MCF 10A (cell line): ENCODE measurements around the gene ROR1. TPM values are rescaled to one million over a fixed set of nuclear protein-coding genes. Genes with fewer than 3 reads are reported as not detected.

Experiments
- BruUV-seq: library from RNA; stranded (reverse); fragments of 400-500 nt; replicated peaks from 2 replicates; lab custom pipeline; 2021; lab: Mats Ljungman, UMichigan
- CTCF ChIA-PET: fragments of 300-600 bp; sonication (Branson Sonifier 250); formaldehyde crosslinking; extraction: SDS; loops from one replicate; lab custom pipeline; 2021; ENCODE audit warnings: antibody characterized with exemption, inconsistent platforms; lab: Yijun Ruan, JAX
- POLR2A ChIA-PET: fragments of 300-600, 350-650 bp; sonication (Branson Sonifier 250); formaldehyde crosslinking; extraction: SDS; loops from one replicate; lab custom pipeline; 2020; ENCODE audit warnings: antibody characterized with exemption, inconsistent platforms; lab: Yijun Ruan, JAX
- DNase-seq: peaks from one replicate; pipeline ENCODE4 v3.0.0-alpha.2; 2018; ENCODE audit not compliant: unreplicated experiment
- H3K27ac Mint-ChIP-seq: one replicate; pipeline ENCODE4 v1.8.0; 2022; ENCODE audit warnings: mild to moderate bottlenecking, low read depth, mixed read lengths; ENCODE audit not compliant: unreplicated experiment
- H3K27me3 Mint-ChIP-seq: one replicate; pipeline ENCODE4 v1.8.0; 2022; ENCODE audit warnings: mixed read lengths; ENCODE audit not compliant: insufficient read depth, unreplicated experiment
- H3K36me3 Mint-ChIP-seq: one replicate; pipeline ENCODE4 v1.8.0; 2022; ENCODE audit warnings: mild to moderate bottlenecking, moderate library complexity, mixed read lengths; ENCODE audit not compliant: insufficient read depth, unreplicated experiment
- H3K4me1 Mint-ChIP-seq: one replicate; pipeline ENCODE4 v1.8.0; 2022; ENCODE audit warnings: mixed read lengths; ENCODE audit not compliant: insufficient read depth, unreplicated experiment
- H3K4me3 Mint-ChIP-seq: one replicate; pipeline ENCODE4 v1.8.0; 2022; ENCODE audit warnings: mild to moderate bottlenecking, moderate library complexity, mixed read lengths; ENCODE audit not compliant: unreplicated experiment
- H3K9me3 Mint-ChIP-seq: one replicate; pipeline ENCODE4 v1.8.0; 2022; ENCODE audit warnings: mixed read lengths; ENCODE audit not compliant: unreplicated experiment
- intact Hi-C: fragments of 100-400 bp; cut with micrococcal nuclease; formaldehyde crosslinking; loops from 2 replicates; pipeline ENCODE4 v1.14.1; 2022
- total RNA-seq: library from RNA; stranded (reverse); gene quantifications from 2 replicates; pipeline ENCODE4 v1.2.3, GENCODE V29; 2022
- TF ChIP-seq, protein P1 (sequence below): fragments of 200-600 bp; IDR thresholded peaks from one replicate; pipeline ENCODE4 v1.8.0; 2022; ENCODE audit warnings: antibody characterized with exemption, mild to moderate bottlenecking; ENCODE audit not compliant: unreplicated experiment

ROR1 gene
- total RNA-seq, 1 experiment from 2014 or later, result 4.6 TPM

DNA sequence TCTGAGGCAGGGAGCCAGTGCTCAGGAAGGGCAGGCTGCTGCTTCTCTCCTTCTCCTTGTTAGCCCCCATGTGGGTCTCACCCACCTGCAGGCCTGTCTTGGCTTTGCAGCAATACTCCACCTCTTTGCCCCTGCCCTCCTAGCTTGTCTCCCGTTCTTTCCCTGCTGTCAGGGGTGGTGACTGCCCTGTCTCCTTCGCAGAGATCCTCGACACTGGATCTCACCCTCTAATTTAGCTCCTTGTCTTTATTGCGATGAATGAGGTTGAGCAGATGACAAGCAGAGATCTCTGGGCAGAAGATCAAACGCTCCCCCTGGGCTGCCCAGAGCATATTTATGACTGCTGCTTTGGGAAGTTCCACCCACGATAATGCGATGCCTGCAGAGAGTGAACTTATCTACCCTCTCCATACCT lies 199.2 kb downstream of the ROR1 start:
- H3K27me3 Mint-ChIP-seq, result no peaks in the 10 kb centered on the region
- H3K36me3 Mint-ChIP-seq, result peaks cover 6% of the 10 kb centered on the region
- DNase-seq, result no peak
- TF ChIP-seq, protein P1, sequence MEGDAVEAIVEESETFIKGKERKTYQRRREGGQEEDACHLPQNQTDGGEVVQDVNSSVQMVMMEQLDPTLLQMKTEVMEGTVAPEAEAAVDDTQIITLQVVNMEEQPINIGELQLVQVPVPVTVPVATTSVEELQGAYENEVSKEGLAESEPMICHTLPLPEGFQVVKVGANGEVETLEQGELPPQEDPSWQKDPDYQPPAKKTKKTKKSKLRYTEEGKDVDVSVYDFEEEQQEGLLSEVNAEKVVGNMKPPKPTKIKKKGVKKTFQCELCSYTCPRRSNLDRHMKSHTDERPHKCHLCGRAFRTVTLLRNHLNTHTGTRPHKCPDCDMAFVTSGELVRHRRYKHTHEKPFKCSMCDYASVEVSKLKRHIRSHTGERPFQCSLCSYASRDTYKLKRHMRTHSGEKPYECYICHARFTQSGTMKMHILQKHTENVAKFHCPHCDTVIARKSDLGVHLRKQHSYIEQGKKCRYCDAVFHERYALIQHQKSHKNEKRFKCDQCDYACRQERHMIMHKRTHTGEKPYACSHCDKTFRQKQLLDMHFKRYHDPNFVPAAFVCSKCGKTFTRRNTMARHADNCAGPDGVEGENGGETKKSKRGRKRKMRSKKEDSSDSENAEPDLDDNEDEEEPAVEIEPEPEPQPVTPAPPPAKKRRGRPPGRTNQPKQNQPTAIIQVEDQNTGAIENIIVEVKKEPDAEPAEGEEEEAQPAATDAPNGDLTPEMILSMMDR, result no peak
- POLR2A ChIA-PET, result interaction anchor here (0.6 to 0.9 kb wide), 2 partner anchors 19 to 76 kb away, joined by 3 read pairs; no protein-coding TSS in a partner anchor
- CTCF ChIA-PET, result interaction anchor here (0.6 to 1.0 kb wide), 2 partner anchors 37 to 150 kb away, joined by 3 to 6 read pairs; no protein-coding TSS in a partner anchor
- intact Hi-C loops, result no loop called here
- H3K4me1 Mint-ChIP-seq, result peaks cover 15% of the 10 kb centered on the region
- no peak overlapping the region for H3K4me3 Mint-ChIP-seq
- no peak overlapping the region for H3K27ac Mint-ChIP-seq
- H3K9me3 Mint-ChIP-seq, result peaks cover 11% of the 10 kb centered on the region
- no TSS peak for BruUV-seq

DNA sequence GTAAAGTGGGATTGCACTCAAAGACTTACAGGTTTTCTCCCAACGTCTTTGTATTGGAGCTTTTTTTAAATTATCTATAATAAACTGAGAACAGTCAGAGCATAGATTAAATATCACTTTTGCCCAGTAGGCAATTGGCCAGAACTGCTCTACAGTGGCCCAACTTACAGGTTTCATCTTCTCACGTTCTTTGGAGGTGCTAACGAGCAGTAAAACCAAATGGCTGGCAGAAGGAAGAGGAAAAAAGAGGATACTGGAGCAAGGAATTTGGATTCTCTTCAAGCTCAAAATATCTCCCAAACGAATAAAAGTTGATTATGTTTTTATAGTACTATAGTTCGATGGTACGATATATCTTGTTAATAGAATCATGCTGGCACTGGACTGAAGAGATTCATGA lies 201.1 kb downstream of the ROR1 start:
- Mint-ChIP-seq H3K27me3 (no peaks in the 10 kb centered on the region), H3K36me3 (peaks cover 3% of the 10 kb centered on the region), H3K27ac (no peak overlapping the region), H3K4me3 (no peak overlapping the region), H3K9me3 (peaks cover 3% of the 10 kb centered on the region), H3K4me1 (peaks cover 8% of the 10 kb centered on the region)
- intact Hi-C loops, result no loop called here
- CTCF ChIA-PET, result interaction anchor here (0.7 to 1.6 kb wide), 2 partner anchors 13 to 140 kb away, joined by 3 to 10 read pairs; no protein-coding TSS in a partner anchor
- BruUV-seq, result no TSS peak
- POLR2A ChIA-PET, result interaction anchor here (0.6 to 1.7 kb wide), 5 partner anchors 9 to 134 kb away, joined by 3 to 6 read pairs (median 4); no protein-coding TSS in a partner anchor
- TF ChIP-seq, protein P1, result no peak
- no peak for DNase-seq

DNA sequence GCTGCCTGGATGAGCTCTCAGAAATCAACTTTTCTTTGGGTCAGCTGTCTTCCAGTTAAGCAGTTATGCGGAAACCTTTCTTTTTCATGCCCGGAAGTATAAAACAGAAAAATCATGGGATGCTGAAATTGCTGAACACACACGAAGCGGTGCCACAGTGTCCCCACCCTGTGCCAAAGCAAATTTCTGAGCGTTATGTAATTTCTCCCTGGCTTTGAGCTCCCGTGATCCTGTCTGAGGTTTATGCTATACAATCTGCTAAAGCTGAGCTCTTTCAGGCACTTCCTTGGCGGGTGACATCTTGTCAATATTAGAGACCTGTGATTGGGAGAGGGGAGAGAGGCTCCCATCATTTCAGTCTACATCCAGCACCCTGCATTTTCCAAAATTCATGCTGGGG lies 201.7 kb downstream of the ROR1 start:
- no peaks in the 10 kb centered on the region for H3K27me3 Mint-ChIP-seq
- POLR2A ChIA-PET, result interaction anchor here (0.6 to 1.5 kb wide), 5 partner anchors 9 to 137 kb away, joined by 3 to 6 read pairs (median 4); no protein-coding TSS in a partner anchor
- no peaks in the 10 kb centered on the region for H3K36me3 Mint-ChIP-seq
- H3K4me3 Mint-ChIP-seq, result no peak overlapping the region
- TF ChIP-seq, protein P1, result no peak
- H3K27ac Mint-ChIP-seq, result no peak overlapping the region
- no peaks in the 10 kb centered on the region for H3K9me3 Mint-ChIP-seq
- no peak for DNase-seq
- intact Hi-C loops, result no loop called here
- peaks cover 5% of the 10 kb centered on the region for H3K4me1 Mint-ChIP-seq
- no TSS peak for BruUV-seq
- CTCF ChIA-PET, result interaction anchor here (0.7 to 1.6 kb wide), 2 partner anchors 14 to 140 kb away, joined by 3 to 10 read pairs; no protein-coding TSS in a partner anchor

DNA sequence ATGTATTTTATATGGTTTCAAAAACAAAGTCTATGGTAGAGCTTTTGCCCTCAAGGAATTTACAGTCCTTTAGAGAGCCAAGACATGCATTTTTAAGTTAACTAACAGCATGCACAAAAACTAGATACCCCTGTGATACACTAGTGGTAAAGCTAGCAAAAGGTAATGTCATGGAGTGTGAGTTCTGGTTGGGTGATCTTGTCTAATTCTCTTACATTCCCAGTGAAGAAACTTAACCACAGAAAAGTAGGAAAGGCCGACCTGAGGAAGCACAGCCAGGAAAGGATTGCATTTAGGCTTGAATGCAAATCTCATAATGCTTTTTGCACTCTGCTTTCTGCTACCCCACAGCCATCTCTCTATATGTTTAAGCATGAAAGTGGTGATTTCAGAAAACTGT lies 202.2 kb downstream of the ROR1 start:
- no TSS peak for BruUV-seq
- Mint-ChIP-seq H3K4me1 (peaks cover 10% of the 10 kb centered on the region), H3K27me3 (no peaks in the 10 kb centered on the region), H3K27ac (no peak overlapping the region), H3K4me3 (no peak overlapping the region), H3K9me3 (no peaks in the 10 kb centered on the region), H3K36me3 (no peaks in the 10 kb centered on the region)
- TF ChIP-seq, protein P1, result no peak
- ChIA-PET POLR2A (interaction anchor here (0.6 to 1.5 kb wide), 3 partner anchors 10 to 136 kb away, joined by 3 to 6 read pairs (median 4); no protein-coding TSS in a partner anchor), CTCF (no interaction called here)
- DNase-seq, result no peak
- intact Hi-C loops, result loop anchor here (1.0 kb wide), 1 partner anchor 25 kb away; no protein-coding TSS in a partner anchor
